Endothelial cell of hepatic sinusoid (primary cell): ENCODE measurements around the gene ADM2.

Experiments
- in situ Hi-C: cut with HindIII; loops from 2 replicates; pipeline ENCODE4 v1.10.0; 2017; ENCODE audit warnings: low sequenced_read_pairs

ADM2 gene

GRCh38 chr22:50445071-50445879, 36.1 kb upstream of the ADM2 start:
- in situ Hi-C loops, result no loop called here

GRCh38 chr22:50445880-50446707, 35.2 kb upstream of the ADM2 start:
- in situ Hi-C loops, result no loop called here

GRCh38 chr22:50446708-50447575, 34.4 kb upstream of the ADM2 start:
- in situ Hi-C loops, result no loop called here

GRCh38 chr22:50447576-50448551, 33.5 kb upstream of the ADM2 start:
- in situ Hi-C loops, result no loop called here

GRCh38 chr22:50452649-50453048, 28.7 kb upstream of the ADM2 start:
- in situ Hi-C loops, result loop anchor here (5.0 kb wide), 1 partner anchor 35 kb away; the partner anchor contains the start of gene MIOX

GRCh38 chr22:50454556-50455075, 26.7 kb upstream of the ADM2 start:
- in situ Hi-C loops, result loop anchor here (5.0 kb wide), 1 partner anchor 33 kb away; the partner anchor contains the start of gene MIOX

GRCh38 chr22:50455201-50455600, 26.1 kb upstream of the ADM2 start:
- in situ Hi-C loops, result no loop called here

GRCh38 chr22:50456026-50456425, 25.3 kb upstream of the ADM2 start:
- in situ Hi-C loops, result no loop called here

GRCh38 chr22:50456466-50457234, 24.7 kb upstream of the ADM2 start:
- in situ Hi-C loops, result no loop called here

GRCh38 chr22:50459016-50459415, 22.3 kb upstream of the ADM2 start:
- in situ Hi-C loops, result no loop called here

GRCh38 chr22:50459496-50460140, 21.7 kb upstream of the ADM2 start:
- in situ Hi-C loops, result no loop called here

- in situ Hi-C loops, result no loop called here
Measured at GRCh38 chr22:50460938-50461337, 20.4 kb upstream of the ADM2 start.

GRCh38 chr22:50461536-50461935, 19.8 kb upstream of the ADM2 start:
- in situ Hi-C loops, result no loop called here

GRCh38 chr22:50461979-50462540, 19.3 kb upstream of the ADM2 start:
- in situ Hi-C loops, result no loop called here

- in situ Hi-C loops, result no loop called here
Measured at GRCh38 chr22:50463188-50463900, 18.0 kb upstream of the ADM2 start.

- in situ Hi-C loops, result no loop called here
Measured at GRCh38 chr22:50464451-50464850, 16.9 kb upstream of the ADM2 start.
